NCI-H1436 (cell line): ENCODE measurements around the gene CAMKMT.

Experiments
- DNase-seq: peaks from one replicate; lab custom pipeline; 2025; lab: John Stamatoyannopoulos, UW

The CAMKMT gene

DNA sequence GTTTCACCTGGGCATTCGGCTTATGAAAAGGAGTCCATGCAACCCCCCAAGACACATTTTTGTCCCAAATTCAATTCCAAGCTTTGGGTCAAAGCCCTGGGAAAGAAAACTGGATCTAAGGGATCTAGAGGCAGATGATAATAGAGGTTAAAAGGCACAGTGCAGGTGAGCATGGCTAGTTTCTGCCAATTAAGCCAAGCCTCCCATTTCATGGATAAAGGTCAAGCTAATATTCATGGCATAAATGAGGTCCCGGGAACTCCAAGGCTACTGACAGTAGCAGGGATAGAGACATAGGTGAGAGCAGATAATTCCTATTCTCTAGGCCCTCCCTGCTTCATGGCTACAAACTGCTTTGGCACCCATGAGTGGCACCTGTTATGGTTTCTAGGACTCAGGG is 83.1 kb downstream of the CAMKMT start:
- no peak for DNase-seq

DNA sequence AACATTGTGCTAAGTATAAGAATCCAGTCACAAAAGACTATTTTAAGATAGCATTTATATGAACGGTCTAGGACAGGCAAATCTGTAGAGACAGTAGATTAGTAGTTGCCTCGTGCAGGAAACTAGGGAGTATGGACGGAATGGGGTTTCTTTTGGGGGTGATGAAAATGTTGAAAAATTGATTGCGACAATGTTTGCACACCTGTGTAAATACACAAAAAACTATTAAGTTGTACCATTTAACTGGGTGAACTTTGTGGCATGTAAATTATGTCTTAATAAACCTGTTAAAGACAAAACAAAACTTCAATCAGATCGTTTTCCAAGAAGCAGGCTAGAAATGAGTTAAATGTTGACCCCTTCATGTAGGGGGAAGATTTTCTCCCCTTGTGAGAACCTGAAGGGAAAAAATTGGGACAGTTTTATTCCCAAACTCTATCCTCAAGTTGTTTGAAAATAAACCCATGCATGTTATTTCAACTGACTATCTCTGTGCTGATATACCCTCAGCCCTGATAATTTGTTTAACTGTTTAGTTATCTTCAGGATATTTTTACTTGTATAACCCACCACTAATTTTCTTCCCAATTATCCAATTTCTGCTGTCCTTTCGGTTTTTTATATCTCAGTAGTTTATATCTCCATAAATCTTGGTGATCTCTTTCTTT is 87.2 kb downstream of the CAMKMT start:
- no peak for DNase-seq

DNA sequence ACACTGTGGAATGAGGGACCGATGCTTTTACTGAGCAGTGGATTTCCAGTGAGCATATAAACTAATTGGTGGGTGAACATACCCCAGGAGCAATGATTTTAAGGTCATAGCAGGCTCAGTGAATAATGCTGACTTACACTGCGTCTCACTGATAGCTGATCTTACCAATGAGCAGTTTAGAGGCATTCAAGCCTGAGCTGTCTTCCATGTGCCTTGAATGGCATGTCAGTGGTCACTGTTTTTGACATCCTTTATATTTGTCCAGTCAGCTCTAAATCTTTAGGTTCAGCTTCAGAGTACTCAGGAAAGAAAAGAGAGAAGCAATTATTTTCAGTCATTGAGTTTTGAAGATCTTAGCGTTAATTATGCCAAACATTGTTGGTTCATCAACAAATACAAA is 88.3 kb downstream of the CAMKMT start:
- DNase-seq = no peak

DNA sequence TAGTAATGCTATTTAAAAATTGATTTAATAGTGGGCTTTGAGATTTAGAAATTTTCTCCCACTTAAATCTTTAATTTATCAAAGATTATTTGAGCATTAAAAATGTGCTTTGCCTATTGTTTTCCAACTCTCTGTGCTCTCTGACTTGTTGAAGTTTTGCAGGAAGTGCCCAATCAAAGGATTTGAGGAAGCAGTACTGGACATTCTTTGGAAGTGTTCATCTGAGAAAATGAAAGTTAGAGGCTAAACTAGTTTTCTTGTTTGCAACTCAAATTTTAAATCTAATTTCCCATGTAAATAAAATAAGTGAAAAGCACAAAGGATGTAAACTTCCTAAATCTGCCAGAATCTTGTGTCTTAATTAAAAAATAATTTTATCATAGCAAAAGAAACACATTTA is 89.1 kb downstream of the CAMKMT start:
- DNase-seq = no peak

DNA sequence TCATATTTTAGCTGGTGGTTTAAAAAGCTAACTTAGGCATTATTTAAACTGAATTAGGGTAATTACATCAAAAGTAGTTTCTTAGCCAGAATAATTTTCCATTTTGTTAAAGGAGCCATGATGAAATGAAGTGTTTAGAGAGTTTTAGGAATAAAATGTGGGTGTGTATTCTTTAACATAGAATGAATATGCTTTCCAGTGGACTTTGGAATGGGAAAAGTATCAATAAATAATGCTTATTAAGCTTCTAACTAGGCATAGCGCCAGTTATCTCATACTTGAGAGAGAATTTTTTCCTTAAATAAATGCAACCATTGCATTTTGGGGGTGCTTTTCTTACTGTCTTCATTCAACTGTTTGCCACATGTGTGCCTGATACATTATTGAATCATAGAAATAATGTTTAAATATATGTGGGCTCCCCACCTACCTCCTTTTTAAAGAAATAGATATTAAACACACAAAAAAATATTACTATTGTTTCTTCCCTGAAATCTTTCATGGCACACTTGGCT is 90.4 kb downstream of the CAMKMT start:
- DNase-seq = no peak

DNA sequence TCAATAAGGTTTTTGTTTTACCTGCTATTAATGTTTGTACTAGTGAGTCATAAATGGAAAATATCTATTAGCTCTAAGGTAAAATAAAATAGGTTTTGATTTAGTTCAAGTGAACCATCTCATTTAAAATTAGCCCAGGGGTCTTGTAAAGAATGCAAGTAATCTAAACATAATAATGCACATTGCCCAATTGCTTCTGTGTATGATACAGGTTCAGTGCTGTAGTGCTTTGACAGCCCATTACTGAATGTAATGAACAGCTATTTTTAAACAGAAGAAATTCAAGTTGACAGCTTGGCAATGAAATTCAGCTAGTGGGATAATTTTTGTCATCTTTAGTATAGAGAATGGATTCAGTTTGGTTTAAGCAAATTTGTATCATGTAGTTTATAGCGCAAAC is 91.5 kb downstream of the CAMKMT start:
- DNase-seq = no peak

DNA sequence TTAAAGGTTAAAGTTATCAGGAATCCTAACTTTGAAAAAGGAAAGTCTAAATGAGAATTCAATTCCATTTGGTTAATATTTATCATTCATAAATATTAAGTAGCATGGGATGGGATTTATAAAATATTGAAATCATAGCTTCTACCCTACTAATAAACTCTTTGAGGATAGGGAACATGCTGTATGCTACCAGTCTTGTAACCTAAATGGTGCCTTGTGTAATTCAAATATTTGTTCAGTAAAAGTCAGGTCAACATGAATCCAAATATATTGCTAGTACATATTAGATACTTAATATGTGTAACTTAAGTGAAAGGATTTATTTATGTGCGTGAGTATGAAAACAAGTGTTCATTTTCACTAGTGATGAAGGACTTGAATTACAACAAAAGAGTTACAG is 94.1 kb downstream of the CAMKMT start:
- no peak for DNase-seq

DNA sequence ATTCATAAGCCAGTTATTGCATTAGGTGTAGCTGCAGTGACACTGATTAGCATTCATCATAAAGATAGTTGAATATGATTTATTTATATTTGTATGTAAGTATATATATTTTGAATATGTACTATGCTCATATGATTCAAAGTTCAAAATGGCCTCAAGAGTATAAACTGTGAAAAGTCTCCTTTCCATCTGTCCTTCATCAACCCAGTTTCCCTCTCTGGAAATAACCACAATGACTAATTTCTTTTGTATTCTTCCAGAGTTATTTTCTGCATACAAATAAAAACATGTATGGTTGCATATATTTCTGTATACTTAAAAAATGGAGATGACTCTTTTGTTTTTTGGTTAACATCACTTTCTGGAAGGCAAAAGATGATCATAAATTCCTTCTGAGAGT is 95.2 kb downstream of the CAMKMT start:
- DNase-seq = no peak

DNA sequence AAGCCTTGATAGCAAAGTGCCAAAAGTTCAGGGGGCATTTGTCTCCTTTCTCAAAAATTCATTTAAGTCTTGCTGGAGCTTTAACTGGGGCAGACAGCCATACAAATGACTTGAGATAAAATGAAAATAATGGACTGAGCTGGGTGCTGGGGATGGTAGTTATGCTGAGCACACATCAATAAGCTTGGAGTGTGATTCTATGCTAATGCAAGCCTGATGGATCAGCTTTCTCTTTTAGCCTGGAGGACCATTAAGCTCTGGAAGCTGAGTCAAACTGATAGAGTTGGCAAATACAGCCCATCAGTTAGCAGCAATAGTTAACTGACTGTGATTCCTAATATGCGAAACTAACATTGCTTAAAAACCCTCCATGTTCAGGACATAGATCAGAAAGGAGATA is 98.0 kb downstream of the CAMKMT start:
- DNase-seq = peak; percentile 48

DNA sequence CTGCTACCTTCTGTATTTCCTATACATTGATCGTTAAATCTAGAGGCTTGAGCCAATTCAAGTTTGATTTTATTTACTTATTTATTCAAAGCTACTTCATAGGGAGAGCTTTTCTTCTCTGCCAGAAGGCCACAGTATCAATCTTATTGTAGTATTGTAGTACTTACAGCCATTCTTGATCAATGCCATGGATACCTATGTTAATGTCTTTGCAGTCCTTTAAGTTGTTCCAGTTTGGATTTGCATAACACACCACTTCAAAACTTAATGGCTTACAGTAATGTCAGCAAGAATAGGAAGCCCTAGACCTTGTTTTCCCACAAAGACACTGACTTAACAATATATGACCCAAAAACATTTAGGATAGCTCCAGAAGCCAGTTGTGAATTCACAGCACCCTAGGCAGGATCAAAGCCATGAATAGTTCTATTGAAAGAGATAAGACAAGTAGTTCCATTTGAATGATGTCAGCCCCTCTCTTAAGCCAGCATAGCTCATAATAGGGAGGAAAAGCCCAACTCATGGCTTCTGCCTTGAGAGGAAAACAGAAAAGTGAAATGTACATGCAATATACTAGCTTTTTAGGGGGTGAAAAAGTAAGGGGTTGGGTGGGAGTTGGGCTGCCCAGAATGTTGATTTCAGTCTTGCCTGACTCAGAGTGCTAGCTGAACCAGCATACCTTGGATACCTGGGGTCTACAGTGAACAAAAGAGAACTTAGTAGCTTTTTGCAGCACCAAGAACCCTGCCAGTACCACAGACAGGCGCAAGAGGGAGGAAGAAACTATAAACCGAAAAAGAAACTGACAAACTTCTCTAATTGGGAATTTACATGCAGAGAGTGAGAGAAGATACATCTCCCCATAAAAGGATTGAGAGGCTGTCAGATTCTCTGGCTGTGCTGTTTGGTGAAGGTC is 101.4 kb downstream of the CAMKMT start:
- no peak for DNase-seq

DNA sequence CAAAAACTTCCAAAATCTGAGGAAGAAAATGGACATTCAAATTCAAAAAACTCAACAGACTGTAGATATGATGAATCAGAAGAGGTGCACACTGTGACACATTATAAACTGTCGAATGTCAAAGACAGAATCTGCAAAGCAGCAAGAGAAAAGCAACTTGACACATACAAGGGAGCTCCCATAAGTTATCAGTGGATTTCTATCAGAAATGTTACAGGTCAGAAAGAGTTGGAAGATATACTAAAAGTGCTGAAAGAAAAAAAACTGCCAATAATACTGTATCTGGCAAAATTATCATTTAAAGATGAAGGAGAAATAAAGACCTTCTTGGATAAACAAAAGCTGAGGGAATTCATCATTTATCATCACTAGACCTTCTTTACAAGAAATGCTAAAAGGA is 102.7 kb downstream of the CAMKMT start:
- DNase-seq = no peak

DNA sequence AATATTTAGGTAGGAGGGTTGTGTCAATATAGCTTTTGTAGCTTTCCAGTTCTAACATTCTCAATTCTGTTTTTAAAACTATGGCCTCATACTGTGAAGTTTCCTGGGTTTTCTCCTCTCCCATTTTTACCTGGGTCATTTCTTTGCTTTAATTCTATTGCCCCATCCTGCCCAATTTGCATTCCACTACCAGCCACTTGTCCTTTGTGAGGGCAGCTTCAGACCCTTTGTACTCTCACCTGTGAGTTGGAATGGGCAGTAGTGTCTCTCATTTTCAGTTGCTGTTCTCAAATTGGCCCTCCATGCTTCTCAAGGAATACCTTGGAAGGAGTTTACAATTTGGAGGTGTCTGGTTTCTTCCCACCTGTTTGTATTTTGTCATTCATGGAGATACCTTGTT is 108.4 kb downstream of the CAMKMT start:
- DNase-seq = no peak

DNA sequence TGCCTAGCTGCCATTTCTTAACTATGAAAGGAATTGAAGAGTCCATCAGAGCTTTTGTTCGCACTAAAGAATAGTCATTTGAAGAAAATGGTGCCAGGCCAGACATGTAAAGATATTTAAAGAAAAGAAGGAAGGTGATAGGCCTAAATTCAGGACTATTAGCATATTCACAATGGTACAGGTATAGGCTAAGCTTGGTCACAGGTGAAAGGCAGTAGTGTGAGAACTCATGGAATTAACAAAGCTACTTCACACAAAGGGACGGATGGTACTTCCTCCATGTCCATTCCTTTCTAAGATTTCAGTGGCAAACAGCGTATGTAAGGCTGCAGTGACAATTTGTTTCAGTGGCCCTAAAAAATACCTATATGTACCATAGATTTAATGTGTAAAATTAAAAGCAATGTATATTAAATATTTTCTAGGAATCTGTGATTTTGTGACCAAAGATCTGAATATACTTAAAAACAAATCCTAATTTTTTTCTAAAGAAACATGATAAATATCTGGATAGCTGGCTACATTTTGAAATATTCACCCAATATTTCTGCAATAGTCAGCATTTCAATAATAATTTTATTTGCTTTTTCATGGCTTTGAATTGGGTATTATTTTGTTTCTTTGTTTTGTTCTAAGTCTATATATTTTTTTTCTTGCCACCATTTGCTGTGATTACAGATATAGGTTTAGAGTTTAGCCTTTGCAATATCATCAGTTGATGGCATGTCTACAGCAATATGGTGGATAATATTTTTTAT is 116.1 kb downstream of the CAMKMT start:
- no peak for DNase-seq

DNA sequence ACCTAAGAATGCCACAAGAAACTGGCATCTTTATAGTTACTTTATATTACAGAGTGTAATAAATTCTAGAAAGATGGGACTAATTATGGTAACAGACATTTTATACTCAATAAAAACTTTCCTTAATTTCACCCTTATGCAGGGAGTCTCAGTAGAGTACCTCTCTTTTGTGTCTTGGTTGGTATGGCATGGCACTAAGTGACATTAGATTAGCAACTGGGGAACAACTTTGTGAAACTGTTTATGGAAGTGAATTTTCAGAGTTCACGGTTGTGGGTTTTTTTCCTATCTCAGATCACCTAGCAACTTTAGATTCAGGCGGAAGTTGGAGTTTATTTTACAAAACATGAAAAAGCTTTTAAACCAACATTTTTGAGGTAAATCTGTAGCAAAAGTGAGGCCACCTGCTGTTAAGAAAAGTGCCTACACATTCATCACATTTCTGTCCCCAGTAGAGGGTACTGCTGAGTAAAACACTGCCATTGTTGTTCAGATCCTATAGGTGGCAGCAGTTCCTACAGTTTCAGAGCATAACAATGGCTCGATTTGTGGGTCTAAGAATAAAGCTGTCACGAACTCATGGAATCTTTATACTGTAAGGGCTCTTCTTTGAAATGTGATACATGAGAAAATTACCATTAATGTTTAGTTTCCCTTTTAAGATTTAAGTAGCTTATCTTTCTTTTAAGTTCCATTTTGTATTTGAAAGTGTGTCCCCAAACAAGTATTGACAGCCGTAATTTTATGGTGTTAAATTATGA is 117.6 kb downstream of the CAMKMT start:
- DNase-seq = peak; percentile 87

DNA sequence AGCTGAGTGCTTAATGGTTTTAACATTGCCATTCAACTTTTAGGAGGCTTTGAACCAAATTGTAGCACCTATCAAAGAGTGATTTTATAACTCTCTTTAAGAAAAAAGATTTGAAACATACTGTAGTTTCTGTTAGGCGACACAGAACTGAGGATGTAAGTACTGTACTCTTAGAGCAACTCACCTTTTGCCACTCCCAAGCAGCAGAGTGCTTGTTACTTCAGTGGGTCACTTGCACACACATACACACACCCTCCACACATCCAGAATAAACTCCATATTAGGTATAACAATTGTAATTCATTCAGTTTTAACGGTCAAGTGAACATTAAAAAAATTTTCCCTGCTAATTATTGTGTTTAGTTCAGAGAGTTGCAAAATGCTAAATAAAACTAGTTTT is 118.3 kb downstream of the CAMKMT start:
- DNase-seq = no peak

DNA sequence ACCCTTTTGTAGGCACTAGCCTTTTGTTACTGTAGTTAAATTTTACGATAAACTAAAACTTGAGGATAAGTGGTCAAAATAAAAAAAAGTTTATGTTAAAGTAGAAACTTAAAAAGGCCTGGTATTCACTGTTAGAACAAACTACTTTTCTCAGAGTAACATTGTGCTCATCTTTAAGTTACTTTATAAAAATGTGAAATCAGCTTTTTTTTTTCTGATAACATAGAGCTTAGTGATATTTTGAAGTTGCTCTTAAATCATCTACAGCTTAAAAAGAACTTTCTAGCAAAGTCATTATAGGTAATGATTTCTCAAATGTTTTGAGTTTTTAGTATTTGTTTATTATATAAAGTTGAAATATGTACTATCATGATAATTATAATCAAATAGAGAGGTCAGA is 125.3 kb downstream of the CAMKMT start:
- DNase-seq = no peak

DNA sequence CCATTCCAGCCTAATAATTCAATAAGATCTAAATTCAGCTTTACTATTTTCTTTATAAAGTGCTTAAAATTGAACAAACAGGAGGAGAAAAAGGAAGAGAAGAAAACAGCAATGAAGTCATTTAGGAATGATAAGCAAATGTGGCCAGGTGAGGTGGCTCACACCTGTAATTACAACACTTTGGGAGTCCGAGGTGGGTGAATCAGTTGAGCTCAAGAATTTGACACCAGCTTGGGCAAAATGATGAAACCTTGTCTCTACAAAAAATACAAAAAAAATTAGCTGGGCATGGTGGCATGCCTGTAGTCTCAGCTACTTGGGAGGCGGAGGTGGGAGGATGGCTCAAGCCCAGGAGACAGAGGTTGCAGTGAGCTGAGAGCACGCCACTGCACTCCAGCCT is 129.0 kb downstream of the CAMKMT start:
- no peak for DNase-seq

DNA sequence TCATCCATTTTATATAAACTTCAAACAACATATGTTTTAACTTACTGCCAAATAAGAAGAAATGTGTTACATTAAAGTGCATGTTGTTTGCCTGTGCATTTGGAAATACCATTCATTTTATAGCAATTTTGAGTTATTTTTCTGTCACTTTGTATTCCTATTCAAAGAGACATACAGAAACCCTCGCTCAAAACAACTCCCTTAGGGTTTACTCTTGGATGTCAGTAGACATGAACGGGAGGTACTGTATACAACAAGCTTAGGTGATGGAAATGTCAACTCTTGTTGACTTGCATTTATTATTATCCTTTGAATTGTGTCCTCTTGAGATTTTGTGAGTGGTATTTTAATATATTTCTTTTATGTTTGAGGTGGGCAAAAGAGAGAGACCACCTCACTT is 132.3 kb downstream of the CAMKMT start:
- DNase-seq = no peak

DNA sequence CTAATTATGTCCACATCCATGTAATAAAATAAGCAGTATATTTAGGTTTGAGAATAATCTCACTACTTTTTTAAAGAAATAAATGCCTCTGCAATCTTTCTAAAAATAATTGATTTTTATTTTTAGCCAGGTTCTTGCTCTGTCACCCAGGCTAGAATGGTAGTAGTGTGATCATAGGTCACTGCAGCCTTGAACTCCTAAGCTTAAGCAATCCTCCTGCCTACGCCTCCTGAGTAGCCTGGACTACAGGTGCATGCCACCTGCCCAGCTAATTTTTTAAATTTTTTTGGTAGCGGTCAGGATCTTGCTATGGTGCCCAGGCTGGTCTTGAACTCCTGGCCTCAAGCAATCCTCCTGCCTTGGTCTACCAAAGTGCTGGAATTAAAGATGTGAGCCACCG is 133.3 kb downstream of the CAMKMT start:
- DNase-seq = no peak

DNA sequence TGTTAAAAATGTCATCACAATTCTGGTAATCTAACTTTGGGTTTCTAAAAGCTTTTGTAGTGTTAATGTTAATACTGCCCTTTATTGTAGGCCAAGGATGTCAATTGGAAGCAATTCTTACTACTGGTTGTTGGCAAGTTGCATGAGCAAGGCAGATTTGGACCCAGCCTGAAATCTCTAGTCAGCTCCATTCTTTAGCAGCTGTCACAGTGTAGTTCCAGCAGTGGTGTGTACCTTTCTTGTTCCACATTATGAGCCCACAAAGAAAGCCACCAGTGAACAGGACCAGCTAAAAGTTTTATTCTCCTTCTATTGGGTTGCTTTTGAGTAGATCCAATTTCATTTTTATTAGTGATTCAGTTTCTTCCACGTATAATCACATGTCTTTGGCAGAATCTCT is 133.8 kb downstream of the CAMKMT start:
- no peak for DNase-seq

DNA sequence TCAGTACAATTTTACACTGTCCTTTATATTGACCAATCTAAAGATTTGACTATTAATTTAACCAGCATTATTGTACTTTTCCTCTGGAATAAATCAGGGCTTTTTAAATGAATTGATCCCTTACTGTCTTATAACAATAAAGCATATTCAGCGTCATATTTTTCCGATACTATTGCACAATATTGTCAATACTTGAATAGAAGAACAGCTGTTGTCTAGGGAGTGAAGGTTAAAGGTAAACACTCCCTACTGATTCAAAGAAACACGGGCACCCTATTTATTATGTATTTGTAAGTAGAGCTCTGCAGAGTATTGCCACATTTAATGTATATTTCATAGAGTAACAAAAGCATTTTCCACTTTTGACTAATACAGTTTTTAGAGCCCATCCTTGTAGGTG is 134.4 kb downstream of the CAMKMT start:
- no peak for DNase-seq

DNA sequence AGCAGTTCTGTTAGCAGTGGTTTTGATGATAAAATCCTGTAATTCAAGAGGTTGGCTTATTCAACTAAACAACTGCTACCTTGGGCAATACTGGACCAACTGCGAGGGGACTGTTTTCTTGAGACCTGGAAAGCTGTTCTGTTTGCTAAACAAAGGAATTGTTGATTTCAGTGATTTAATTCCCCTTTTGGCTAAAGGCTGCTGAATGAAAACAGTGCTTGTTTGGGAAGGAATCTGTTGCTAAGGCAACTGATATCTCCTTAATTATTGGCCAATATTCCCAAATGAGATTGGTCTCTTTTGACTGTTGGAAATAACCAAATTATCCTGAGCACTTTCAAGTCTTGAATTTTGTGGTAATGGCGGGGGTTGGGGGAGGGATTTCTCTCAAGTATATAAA is 136.8 kb downstream of the CAMKMT start:
- DNase-seq = no peak
